ENCODE data around the gene CRLF1. TPM values are rescaled to one million over a fixed set of nuclear protein-coding genes. Genes with fewer than 3 reads are reported as not detected.

CRLF1 gene
- total and polyA plus RNA-seq, 2 experiments from 2014 or later: 18.1 to 19.7 TPM

DNA sequence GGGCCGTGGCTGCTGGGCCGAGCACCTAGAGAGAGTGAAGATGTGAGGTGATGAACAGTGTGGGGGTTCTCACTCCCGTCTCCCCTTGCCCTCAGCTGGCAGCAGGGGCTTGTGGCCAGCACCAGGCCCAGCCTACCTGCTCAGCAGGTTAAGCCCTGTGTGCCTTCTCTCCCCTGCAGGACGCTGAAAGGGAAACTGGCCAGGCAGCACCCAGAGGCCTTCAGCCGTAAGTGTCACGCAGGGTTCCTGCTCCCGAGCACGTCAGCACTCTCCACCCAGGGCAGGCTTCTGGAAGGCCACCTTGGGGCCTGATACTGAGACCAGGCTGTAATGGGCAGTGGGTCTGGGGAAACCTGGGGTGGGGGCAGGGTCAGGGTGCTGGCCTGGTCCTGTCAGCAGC lies 39.6 kb downstream of the CRLF1 start:
- H3K27me3 ChIP-seq (ENCODE audit: insufficient read depth): no peaks in the 10 kb centered on the region
- H3K4me3 ChIP-seq: no peak overlapping the region
- no peaks in the 10 kb centered on the region for H3K9me2 ChIP-seq (ENCODE audit: insufficient read depth)
- TF ChIP-seq ZNF331 (CRISPR knock-in tag; IDR thresholded peaks at IDR 0.05; ENCODE audit: low read depth) (no peak), EZH2phosphoT487 (IDR thresholded peaks at IDR 0.05; ENCODE audit: unreplicated experiment) (no peak), ETS1 (IDR thresholded peaks at IDR 0.05) (no peak), JUNB (IDR thresholded peaks at IDR 0.05; ENCODE audit: unreplicated experiment) (no peak), POLR2AphosphoS5 (IDR thresholded peaks at IDR 0.05; ENCODE audit: low read depth) (no peak), ZNF462 (CRISPR knock-in tag; IDR thresholded peaks at IDR 0.05) (no peak), STAT1 (IDR thresholded peaks at IDR 0.05; ENCODE audit: unreplicated experiment) (no peak), ZNF114 (CRISPR knock-in tag; IDR thresholded peaks at IDR 0.05) (no peak)
- TF ChIP-seq, protein P1, sequence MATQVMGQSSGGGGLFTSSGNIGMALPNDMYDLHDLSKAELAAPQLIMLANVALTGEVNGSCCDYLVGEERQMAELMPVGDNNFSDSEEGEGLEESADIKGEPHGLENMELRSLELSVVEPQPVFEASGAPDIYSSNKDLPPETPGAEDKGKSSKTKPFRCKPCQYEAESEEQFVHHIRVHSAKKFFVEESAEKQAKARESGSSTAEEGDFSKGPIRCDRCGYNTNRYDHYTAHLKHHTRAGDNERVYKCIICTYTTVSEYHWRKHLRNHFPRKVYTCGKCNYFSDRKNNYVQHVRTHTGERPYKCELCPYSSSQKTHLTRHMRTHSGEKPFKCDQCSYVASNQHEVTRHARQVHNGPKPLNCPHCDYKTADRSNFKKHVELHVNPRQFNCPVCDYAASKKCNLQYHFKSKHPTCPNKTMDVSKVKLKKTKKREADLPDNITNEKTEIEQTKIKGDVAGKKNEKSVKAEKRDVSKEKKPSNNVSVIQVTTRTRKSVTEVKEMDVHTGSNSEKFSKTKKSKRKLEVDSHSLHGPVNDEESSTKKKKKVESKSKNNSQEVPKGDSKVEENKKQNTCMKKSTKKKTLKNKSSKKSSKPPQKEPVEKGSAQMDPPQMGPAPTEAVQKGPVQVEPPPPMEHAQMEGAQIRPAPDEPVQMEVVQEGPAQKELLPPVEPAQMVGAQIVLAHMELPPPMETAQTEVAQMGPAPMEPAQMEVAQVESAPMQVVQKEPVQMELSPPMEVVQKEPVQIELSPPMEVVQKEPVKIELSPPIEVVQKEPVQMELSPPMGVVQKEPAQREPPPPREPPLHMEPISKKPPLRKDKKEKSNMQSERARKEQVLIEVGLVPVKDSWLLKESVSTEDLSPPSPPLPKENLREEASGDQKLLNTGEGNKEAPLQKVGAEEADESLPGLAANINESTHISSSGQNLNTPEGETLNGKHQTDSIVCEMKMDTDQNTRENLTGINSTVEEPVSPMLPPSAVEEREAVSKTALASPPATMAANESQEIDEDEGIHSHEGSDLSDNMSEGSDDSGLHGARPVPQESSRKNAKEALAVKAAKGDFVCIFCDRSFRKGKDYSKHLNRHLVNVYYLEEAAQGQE (IDR thresholded peaks at IDR 0.05; ENCODE audit: unreplicated experiment): no peak
- H3K36me3 Mint-ChIP-seq (ENCODE audit: low read depth): peaks cover 68% of the 10 kb centered on the region
- peaks cover 3% of the 10 kb centered on the region for H3K79me2 ChIP-seq (replicated peaks; ENCODE audit: insufficient read depth)
- H4K20me1 ChIP-seq (replicated peaks; ENCODE audit: insufficient read depth): peaks cover under 1% of the 10 kb centered on the region; the same call in 1 of the 2 replicates
- no peak for DNase-seq (ENCODE audit: low spot score)
- no peak overlapping the region for H3K27ac Mint-ChIP-seq
- no peak overlapping the region for H3K4me2 ChIP-seq
- H3K27ac ChIP-seq (ENCODE audit: low read depth): no peak overlapping the region
- no peak overlapping the region for H3K4me3 Mint-ChIP-seq
- H2AFZ ChIP-seq: no peak overlapping the region
- H3K9me3 Mint-ChIP-seq: no peaks in the 10 kb centered on the region
- H3K36me3 ChIP-seq (ENCODE audit: insufficient read depth): peaks cover 23% of the 10 kb centered on the region; the same call in 1 of the 2 replicates
- H3K4me1 Mint-ChIP-seq: peaks cover 2% of the 10 kb centered on the region; the same call in 1 of the 3 replicates
- H3F3A ChIP-seq (replicated peaks; ENCODE audit: low read depth): peaks cover 9% of the 10 kb centered on the region; the same call in 1 of the 2 replicates
- no peak for ATAC-seq
- H3K27me3 Mint-ChIP-seq (ENCODE audit: insufficient read depth, low read depth, poor library complexity): peaks cover 12% of the 10 kb centered on the region
- no peaks in the 10 kb centered on the region for H3K4me1 ChIP-seq (ENCODE audit: insufficient read depth)
